Stimulated activated memory B cell treated with anti-CD40 and anti-IgM and Interleukin-4, amounts not matched to agents 10 μg/mL and 1 μg/mL and 100 μg/mL, for 72 hours (primary cell): ENCODE measurements around the gene NPPA.

ENCODE experiments used
- ATAC-seq: fragments of 150-1000 bp; cut with Tn5 transposase; 2 replicates; pipeline ENCODE4 v1.10.0; 2021
- H3K27ac Mint-ChIP-seq: one replicate; pipeline ENCODE4 v1.8.0; 2022; ENCODE audit warnings: mild to moderate bottlenecking, mixed read lengths
- H3K27me3 Mint-ChIP-seq: one replicate; pipeline ENCODE4 v1.8.0; 2022; ENCODE audit warnings: mixed read lengths
- H3K36me3 Mint-ChIP-seq: one replicate; pipeline ENCODE4 v1.8.0; 2022; ENCODE audit warnings: mixed read lengths
- H3K4me1 Mint-ChIP-seq: one replicate; pipeline ENCODE4 v1.8.0; 2022; ENCODE audit warnings: mixed read lengths
- H3K4me3 Mint-ChIP-seq: one replicate; pipeline ENCODE4 v1.8.0; 2022; ENCODE audit warnings: mild to moderate bottlenecking, moderate library complexity, mixed read lengths
- H3K9me3 Mint-ChIP-seq: one replicate; pipeline ENCODE4 v1.8.0; 2022; ENCODE audit warnings: mixed read lengths

Gene NPPA

DNA sequence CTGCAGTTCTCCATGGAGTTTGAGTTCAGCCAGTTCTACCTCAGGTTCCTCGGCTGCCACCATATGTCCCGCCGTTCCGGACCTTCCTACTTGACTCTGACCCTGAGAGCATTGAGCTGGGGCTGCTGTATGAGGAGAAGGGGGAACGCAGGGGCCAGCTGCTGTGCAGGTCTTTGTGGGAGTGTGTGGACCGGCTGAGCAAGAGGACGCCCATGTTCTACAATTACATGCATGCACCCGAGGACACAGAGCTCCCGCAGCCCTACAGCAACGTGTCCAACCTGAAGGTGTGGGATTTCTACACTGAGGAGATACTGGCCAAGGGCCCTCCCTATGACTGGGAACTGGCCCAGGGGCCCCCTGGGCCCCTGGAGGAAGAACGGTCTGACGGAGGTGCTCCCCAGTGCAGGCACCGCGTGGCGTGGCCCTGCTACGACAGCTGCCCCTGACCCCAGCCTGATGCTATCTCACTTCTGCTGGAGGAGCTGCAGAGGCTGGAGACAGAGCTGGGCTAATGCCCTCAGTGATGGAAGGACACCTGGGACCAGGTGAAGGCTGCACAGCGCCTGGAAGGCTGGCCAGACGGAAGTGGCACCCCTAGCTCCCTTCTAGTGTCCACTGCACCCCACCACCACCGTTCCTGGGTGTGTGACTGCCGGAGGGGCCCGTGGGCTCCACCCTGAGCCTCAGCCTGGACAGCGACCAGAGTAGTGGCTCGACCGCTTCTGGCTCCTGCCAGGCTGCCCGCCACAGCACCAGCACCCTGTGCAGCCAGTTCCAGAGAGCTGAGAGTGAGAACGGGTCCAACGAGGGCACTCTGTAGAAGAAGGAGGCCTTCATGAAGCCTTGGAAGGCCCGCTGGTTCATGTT is 32.0 kb upstream of the NPPA start:
- peak; percentile 5 for ATAC-seq
- H3K36me3 Mint-ChIP-seq, result no peaks in the 10 kb centered on the region
- H3K4me3 Mint-ChIP-seq, result no peak overlapping the region
- no peak overlapping the region for H3K27ac Mint-ChIP-seq
- H3K27me3 Mint-ChIP-seq, result peaks cover 72% of the 10 kb centered on the region
- H3K9me3 Mint-ChIP-seq, result no peaks in the 10 kb centered on the region
- no peaks in the 10 kb centered on the region for H3K4me1 Mint-ChIP-seq

- ATAC-seq, result no peak
- Mint-ChIP-seq H3K36me3 (no peaks in the 10 kb centered on the region), H3K9me3 (no peaks in the 10 kb centered on the region), H3K27ac (no peak overlapping the region), H3K4me1 (no peaks in the 10 kb centered on the region), H3K27me3 (peaks cover 79% of the 10 kb centered on the region), H3K4me3 (no peak overlapping the region)
These were observed 31.3 kb upstream of the NPPA start for GRCh38 chr1:11878891-11879190.

DNA sequence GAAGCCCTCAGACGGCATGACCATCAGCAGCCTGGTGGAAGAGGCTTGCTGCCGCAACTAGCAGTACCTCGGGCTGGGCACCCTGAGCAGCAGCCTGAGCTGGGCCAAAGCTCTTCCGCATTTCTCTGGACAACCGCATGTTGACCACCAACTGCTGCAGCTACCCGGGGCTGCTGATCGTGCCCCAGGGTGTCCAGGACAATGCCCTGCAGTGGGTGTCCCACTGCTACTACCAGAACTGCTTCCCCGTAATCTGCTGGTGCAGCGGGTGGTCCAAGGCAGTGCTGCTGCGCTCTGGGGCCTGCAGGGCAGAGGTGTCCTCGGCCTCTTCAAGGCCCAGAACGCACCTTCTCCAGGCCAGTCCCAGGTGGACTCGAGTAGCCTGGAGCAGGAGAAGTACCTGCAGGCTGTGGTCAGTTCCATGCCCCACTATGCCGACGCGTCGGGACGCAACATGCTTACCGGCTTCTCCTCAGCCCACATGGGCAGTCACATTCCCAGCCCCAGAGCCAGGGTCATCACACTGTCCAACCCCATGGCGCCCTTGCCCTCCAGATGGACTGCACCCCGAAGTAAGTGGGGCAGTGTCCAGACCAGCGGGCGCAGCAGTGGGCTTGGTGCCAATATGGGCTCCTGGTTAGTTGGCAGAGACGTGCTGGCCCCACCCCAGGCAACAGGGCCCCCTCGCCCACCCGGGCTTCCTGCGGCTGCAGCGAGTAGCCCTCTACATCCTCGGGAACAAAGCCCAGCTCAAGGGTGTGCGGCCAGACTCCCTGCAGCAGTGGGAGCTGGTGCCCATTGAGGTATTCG is 30.7 kb upstream of the NPPA start:
- H3K27ac Mint-ChIP-seq, result no peak overlapping the region
- ATAC-seq, result no peak
- no peaks in the 10 kb centered on the region for H3K4me1 Mint-ChIP-seq
- no peak overlapping the region for H3K4me3 Mint-ChIP-seq
- peaks cover 78% of the 10 kb centered on the region for H3K27me3 Mint-ChIP-seq
- no peaks in the 10 kb centered on the region for H3K36me3 Mint-ChIP-seq
- H3K9me3 Mint-ChIP-seq, result no peaks in the 10 kb centered on the region

GRCh38 chr1:11877074-11877473 is 29.5 kb upstream of the NPPA start:
- no peaks in the 10 kb centered on the region for H3K36me3 Mint-ChIP-seq
- peaks cover 66% of the 10 kb centered on the region for H3K27me3 Mint-ChIP-seq
- no peaks in the 10 kb centered on the region for H3K9me3 Mint-ChIP-seq
- H3K27ac Mint-ChIP-seq, result no peak overlapping the region
- H3K4me3 Mint-ChIP-seq, result no peak overlapping the region
- ATAC-seq, result no peak
- no peaks in the 10 kb centered on the region for H3K4me1 Mint-ChIP-seq

- no peaks in the 10 kb centered on the region for H3K9me3 Mint-ChIP-seq
- H3K27ac Mint-ChIP-seq, result no peak overlapping the region
- H3K4me1 Mint-ChIP-seq, result no peaks in the 10 kb centered on the region
- ATAC-seq, result no peak
- H3K36me3 Mint-ChIP-seq, result no peaks in the 10 kb centered on the region
- H3K27me3 Mint-ChIP-seq, result peaks cover 76% of the 10 kb centered on the region
- H3K4me3 Mint-ChIP-seq, result no peak overlapping the region
These were observed 27.5 kb upstream of the NPPA start for GRCh38 chr1:11875094-11875493.

DNA sequence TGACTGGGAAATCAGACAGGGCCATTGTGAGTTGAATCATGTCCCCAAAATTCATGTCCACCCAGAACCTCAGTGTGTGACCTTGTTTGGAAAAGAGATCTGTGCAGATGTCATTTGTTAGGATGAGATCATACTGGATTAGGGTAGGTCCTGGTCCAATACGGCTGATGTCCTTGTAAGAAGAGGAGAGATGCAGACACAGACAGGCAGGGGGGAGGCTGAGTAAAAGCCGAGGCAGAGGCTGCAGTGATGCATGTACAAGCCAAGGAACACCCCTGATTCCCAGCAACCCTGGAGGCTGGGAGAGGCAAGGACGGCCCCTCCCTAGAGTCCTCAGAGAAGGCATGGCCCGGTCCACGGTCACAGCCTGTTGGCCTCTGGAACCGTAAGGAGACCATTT is 27.0 kb upstream of the NPPA start:
- ATAC-seq, result no peak
- Mint-ChIP-seq H3K4me1 (no peaks in the 10 kb centered on the region), H3K27ac (no peak overlapping the region), H3K27me3 (peaks cover 80% of the 10 kb centered on the region), H3K36me3 (no peaks in the 10 kb centered on the region), H3K4me3 (no peak overlapping the region), H3K9me3 (no peaks in the 10 kb centered on the region)

DNA sequence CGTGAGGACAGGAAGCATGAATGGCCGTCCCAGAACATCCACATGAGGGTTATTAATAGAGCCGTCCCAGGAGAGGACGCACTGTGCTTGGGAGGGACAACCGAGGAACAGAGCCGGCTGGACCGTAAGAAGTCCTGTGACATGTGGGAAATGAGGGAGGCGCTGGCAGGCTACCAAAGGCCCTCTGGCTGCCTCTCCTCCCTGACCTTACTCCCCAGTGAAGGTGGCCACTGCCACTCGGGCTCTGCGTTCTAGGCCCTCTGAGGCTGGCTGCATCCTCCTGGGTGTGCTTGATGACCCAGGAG is 26.6 kb upstream of the NPPA start:
- ATAC-seq, result no peak
- H3K4me3 Mint-ChIP-seq, result no peak overlapping the region
- H3K27ac Mint-ChIP-seq, result no peak overlapping the region
- no peaks in the 10 kb centered on the region for H3K4me1 Mint-ChIP-seq
- H3K27me3 Mint-ChIP-seq, result peaks cover 80% of the 10 kb centered on the region
- H3K36me3 Mint-ChIP-seq, result no peaks in the 10 kb centered on the region
- no peaks in the 10 kb centered on the region for H3K9me3 Mint-ChIP-seq

- Mint-ChIP-seq H3K36me3 (no peaks in the 10 kb centered on the region), H3K27ac (no peak overlapping the region), H3K9me3 (no peaks in the 10 kb centered on the region), H3K27me3 (peaks cover 76% of the 10 kb centered on the region), H3K4me3 (no peak overlapping the region), H3K4me1 (no peaks in the 10 kb centered on the region)
- no peak for ATAC-seq
These were observed 26.0 kb upstream of the NPPA start for GRCh38 chr1:11873395-11874257.

DNA sequence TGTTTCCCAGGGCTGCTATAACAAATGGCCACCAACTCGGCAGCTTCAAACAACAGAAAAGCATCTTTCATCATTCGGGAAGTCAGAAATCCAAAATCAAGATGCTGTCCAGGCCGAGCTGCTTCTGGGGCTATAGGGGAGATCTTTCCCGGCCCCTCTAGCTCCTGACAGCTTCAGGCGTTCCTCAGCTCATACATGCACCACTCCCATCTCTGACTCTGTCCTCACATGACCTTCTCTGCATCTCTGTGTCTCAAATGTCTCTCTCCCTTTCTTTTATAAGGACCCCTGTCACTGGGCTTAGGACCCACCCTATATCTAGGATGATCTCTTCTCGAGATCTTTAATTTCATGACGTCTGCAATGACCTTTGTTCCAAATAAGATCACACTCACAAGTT is 25.0 kb upstream of the NPPA start:
- H3K27ac Mint-ChIP-seq, result no peak overlapping the region
- no peaks in the 10 kb centered on the region for H3K4me1 Mint-ChIP-seq
- no peaks in the 10 kb centered on the region for H3K36me3 Mint-ChIP-seq
- H3K9me3 Mint-ChIP-seq, result no peaks in the 10 kb centered on the region
- peaks cover 74% of the 10 kb centered on the region for H3K27me3 Mint-ChIP-seq
- ATAC-seq, result no peak
- H3K4me3 Mint-ChIP-seq, result no peak overlapping the region

GRCh38 chr1:11869650-11870207 is 22.1 kb upstream of the NPPA start:
- H3K36me3 Mint-ChIP-seq, result no peaks in the 10 kb centered on the region
- no peak for ATAC-seq
- no peak overlapping the region for H3K4me3 Mint-ChIP-seq
- H3K27me3 Mint-ChIP-seq, result peaks cover 56% of the 10 kb centered on the region
- no peaks in the 10 kb centered on the region for H3K4me1 Mint-ChIP-seq
- no peak overlapping the region for H3K27ac Mint-ChIP-seq
- no peaks in the 10 kb centered on the region for H3K9me3 Mint-ChIP-seq

DNA sequence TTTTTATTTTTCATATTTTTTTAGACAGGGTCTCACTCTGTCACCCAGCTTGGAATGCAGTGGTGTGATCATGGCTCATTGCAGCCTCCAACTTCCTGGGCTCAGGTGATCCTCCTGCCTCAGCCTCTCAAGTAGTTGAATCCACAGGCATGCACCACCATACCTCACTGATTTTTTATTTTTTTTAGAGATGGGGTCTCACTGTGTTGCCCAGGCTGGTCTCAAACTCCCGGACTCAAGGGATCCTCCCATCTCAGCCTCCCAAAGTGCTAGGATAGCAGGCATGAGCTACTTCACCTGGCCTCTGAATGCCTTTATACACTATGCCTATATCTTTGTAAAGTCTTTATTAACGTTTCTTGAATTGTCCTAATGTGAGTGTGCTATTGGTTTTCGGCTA is 21.5 kb upstream of the NPPA start:
- H3K4me3 Mint-ChIP-seq, result no peak overlapping the region
- H3K4me1 Mint-ChIP-seq, result no peaks in the 10 kb centered on the region
- peaks cover 51% of the 10 kb centered on the region for H3K27me3 Mint-ChIP-seq
- H3K9me3 Mint-ChIP-seq, result no peaks in the 10 kb centered on the region
- H3K27ac Mint-ChIP-seq, result no peak overlapping the region
- no peak for ATAC-seq
- no peaks in the 10 kb centered on the region for H3K36me3 Mint-ChIP-seq

GRCh38 chr1:11868331-11868980 is 20.9 kb upstream of the NPPA start:
- no peak for ATAC-seq
- Mint-ChIP-seq H3K4me1 (no peaks in the 10 kb centered on the region), H3K27ac (no peak overlapping the region), H3K4me3 (no peak overlapping the region), H3K9me3 (no peaks in the 10 kb centered on the region), H3K36me3 (no peaks in the 10 kb centered on the region), H3K27me3 (peaks cover 44% of the 10 kb centered on the region)

DNA sequence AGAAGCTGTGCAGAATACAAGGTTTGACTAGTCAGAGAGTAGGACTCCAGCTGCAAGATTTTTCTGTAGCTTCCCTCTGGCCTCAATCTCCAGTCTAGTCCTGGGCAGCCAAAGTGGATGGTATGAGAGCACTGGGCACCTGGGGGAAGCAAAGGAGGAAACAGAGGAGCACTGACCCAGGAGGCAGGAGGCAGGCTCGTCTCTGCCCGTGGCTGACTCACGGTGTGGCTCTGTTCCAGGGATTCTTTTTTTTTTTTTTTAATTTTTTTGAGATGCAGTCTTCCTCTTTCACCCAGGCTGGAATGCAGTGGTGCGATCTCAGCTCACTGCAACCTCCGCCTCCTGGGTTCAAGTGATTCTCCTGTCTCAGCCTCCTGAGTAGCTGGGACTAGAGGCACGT is 15.3 kb upstream of the NPPA start:
- no peak overlapping the region for H3K27ac Mint-ChIP-seq
- H3K36me3 Mint-ChIP-seq, result no peaks in the 10 kb centered on the region
- H3K4me3 Mint-ChIP-seq, result no peak overlapping the region
- H3K27me3 Mint-ChIP-seq, result peaks cover 62% of the 10 kb centered on the region
- H3K4me1 Mint-ChIP-seq, result no peaks in the 10 kb centered on the region
- ATAC-seq, result no peak
- H3K9me3 Mint-ChIP-seq, result no peaks in the 10 kb centered on the region

GRCh38 chr1:11860587-11860986 is 13.0 kb upstream of the NPPA start:
- H3K27ac Mint-ChIP-seq, result no peak overlapping the region
- ATAC-seq, result no peak
- H3K27me3 Mint-ChIP-seq, result peaks cover 68% of the 10 kb centered on the region

GRCh38 chr1:11860083-11860482 is 12.5 kb upstream of the NPPA start:
- ATAC-seq, result no peak

More at GRCh38 chr1:11860587-11860986, 13.0 kb upstream of the NPPA start:
- Mint-ChIP-seq H3K4me3 (no peak overlapping the region), H3K36me3 (no peaks in the 10 kb centered on the region), H3K4me1 (no peaks in the 10 kb centered on the region), H3K9me3 (no peaks in the 10 kb centered on the region)

More at GRCh38 chr1:11860083-11860482, 12.5 kb upstream of the NPPA start:
- Mint-ChIP-seq H3K9me3 (no peaks in the 10 kb centered on the region), H3K27ac (no peak overlapping the region), H3K27me3 (peaks cover 68% of the 10 kb centered on the region), H3K36me3 (no peaks in the 10 kb centered on the region), H3K4me3 (no peak overlapping the region), H3K4me1 (no peaks in the 10 kb centered on the region)
